Measurements from ENCODE around the gene TGIF2. TPM values are rescaled to one million over a fixed set of nuclear protein-coding genes. Genes with fewer than 3 reads are reported as not detected.

The TGIF2 gene
- polyA plus RNA-seq, 1 donor (not counting 4 experiments of a cell fraction or from before 2014, with no cell fraction given), result 6.7 TPM

- peak overlapping the region; percentile 35 for H3K9ac ChIP-seq (ENCODE audit: control insufficient read depth, extremely low read depth, insufficient read depth, low read length)
- no peaks in the 10 kb centered on the region for H3K27me3 ChIP-seq (ENCODE audit: control insufficient read depth, extremely low read depth, insufficient read depth, low read length)
- dilution Hi-C loops (cut with MboI; ENCODE audit: extremely low pct_ligation_motif_present, low sequenced_read_pairs), result no loop called here
- peak; percentile 66 for FAIRE-seq
- H3K9me3 ChIP-seq (ENCODE audit: control insufficient read depth, low read depth, low read length), result no peaks in the 10 kb centered on the region
- H3K79me2 ChIP-seq (ENCODE audit: control insufficient read depth, insufficient read depth, low read length), result no peaks in the 10 kb centered on the region
- H2AFZ ChIP-seq (ENCODE audit: control insufficient read depth, low read length), result peak overlapping the region; percentile 38
- peaks cover 25% of the 10 kb centered on the region for H3K4me1 ChIP-seq (ENCODE audit: control insufficient read depth, extremely low read depth, insufficient read depth, low read length)
- H3K36me3 ChIP-seq (ENCODE audit: control insufficient read depth in 2 of 2, extremely low read depth in 1 of 2, insufficient read depth in 2 of 2, low read length in 2 of 2), result peaks cover 0 to 5% of the 10 kb centered on the region in 2 experiments
- peak; percentile 81 for DNase-seq (ENCODE audit: low read depth, low spot score)
- H3K4me2 ChIP-seq (ENCODE audit: control insufficient read depth, extremely low read depth, insufficient read depth, low read depth, low read length), result peak overlapping the region; percentile 54
- no peaks in the 10 kb centered on the region for H4K20me1 ChIP-seq (ENCODE audit: control insufficient read depth, extremely low read depth, insufficient read depth, low read length)
- TF ChIP-seq EZH2 (IDR thresholded peaks at IDR 0.05; ENCODE audit: low read length), result no peak
- TF ChIP-seq CTCF (optimal IDR thresholded peaks at IDR 0.05 in 1 of 3, IDR thresholded peaks at IDR 0.05 in 1 of 3, conservative IDR thresholded peaks at IDR 0.05 in 1 of 3; ENCODE audit: extremely low read depth in 1 of 3, insufficient read depth in 2 of 3, low read length in 3 of 3), result no peak
- H3K4me3 ChIP-seq (ENCODE audit: control insufficient read depth in 2 of 3, extremely low read depth in 1 of 3, insufficient read depth in 2 of 3, low read depth in 1 of 3, low read length in 3 of 3), result peak overlapping the region in 1 of 3 experiments; percentile 1
- H3K9me1 ChIP-seq (ENCODE audit: control insufficient read depth, extremely low read depth, insufficient read depth, low read length), result no peaks in the 10 kb centered on the region
- H3K27ac ChIP-seq (ENCODE audit: control insufficient read depth, insufficient read depth, low read length), result peak overlapping the region; percentile 78
Observed at GRCh38 chr20:36585410-36586125, 12.2 kb downstream of the TGIF2 start.

- no peak overlapping the region for H3K4me3 ChIP-seq (ENCODE audit: control insufficient read depth in 2 of 3, extremely low read depth in 1 of 3, insufficient read depth in 2 of 3, low read depth in 1 of 3, low read length in 3 of 3)
- no peak for FAIRE-seq
- TF ChIP-seq CTCF (optimal IDR thresholded peaks at IDR 0.05 in 1 of 3, IDR thresholded peaks at IDR 0.05 in 1 of 3, conservative IDR thresholded peaks at IDR 0.05 in 1 of 3; ENCODE audit: extremely low read depth in 1 of 3, insufficient read depth in 2 of 3, low read length in 3 of 3) (no peak), EZH2 (IDR thresholded peaks at IDR 0.05; ENCODE audit: low read length) (no peak)
- H4K20me1 ChIP-seq (ENCODE audit: control insufficient read depth, extremely low read depth, insufficient read depth, low read length), result no peaks in the 10 kb centered on the region
- no peaks in the 10 kb centered on the region for H3K79me2 ChIP-seq (ENCODE audit: control insufficient read depth, insufficient read depth, low read length)
- dilution Hi-C loops (cut with MboI; ENCODE audit: extremely low pct_ligation_motif_present, low sequenced_read_pairs), result no loop called here
- DNase-seq (ENCODE audit: low read depth, low spot score), result no peak
- H3K27me3 ChIP-seq (ENCODE audit: control insufficient read depth, extremely low read depth, insufficient read depth, low read length), result no peaks in the 10 kb centered on the region
- H3K4me2 ChIP-seq (ENCODE audit: control insufficient read depth, extremely low read depth, insufficient read depth, low read depth, low read length), result no peak overlapping the region
- no peaks in the 10 kb centered on the region for H3K9me1 ChIP-seq (ENCODE audit: control insufficient read depth, extremely low read depth, insufficient read depth, low read length)
- no peak overlapping the region for H2AFZ ChIP-seq (ENCODE audit: control insufficient read depth, low read length)
- H3K27ac ChIP-seq (ENCODE audit: control insufficient read depth, insufficient read depth, low read length), result no peak overlapping the region
- no peak overlapping the region for H3K9ac ChIP-seq (ENCODE audit: control insufficient read depth, extremely low read depth, insufficient read depth, low read length)
- no peaks in the 10 kb centered on the region for H3K9me3 ChIP-seq (ENCODE audit: control insufficient read depth, low read depth, low read length)
- H3K4me1 ChIP-seq (ENCODE audit: control insufficient read depth, extremely low read depth, insufficient read depth, low read length), result peaks cover 25% of the 10 kb centered on the region
- H3K36me3 ChIP-seq (ENCODE audit: control insufficient read depth in 2 of 2, extremely low read depth in 1 of 2, insufficient read depth in 2 of 2, low read length in 2 of 2), result peaks cover 0 to under 1% of the 10 kb centered on the region in 2 experiments
Observed at GRCh38 chr20:36587388-36588070, 14.1 kb downstream of the TGIF2 start.

Data from keratinocyte (primary cell).